ENCODE results near the gene INO80D.
A peak's percentile ranks its signal among the peaks of the same experiment; 100 is the strongest.
"Not testable (repeated sequence)": the region's sequence is repeated elsewhere in the genome, so short reads cannot be mapped to it uniquely, and the experiment has no call there.

INO80D gene

GRCh38 chr2:205976934-205977659, 108.9 kb downstream of the INO80D start:
- DNase-seq: not testable (repeated sequence)

- no peak for DNase-seq
These were observed 109.7 kb downstream of the INO80D start for GRCh38 chr2:205976120-205976814.

GRCh38 chr2:205975082-205975949, 110.7 kb downstream of the INO80D start:
- no peak for DNase-seq

- no peak for DNase-seq
These were observed 113.9 kb downstream of the INO80D start for GRCh38 chr2:205972113-205972512.

- no peak for DNase-seq
These were observed 115.6 kb downstream of the INO80D start for GRCh38 chr2:205970348-205970747.

GRCh38 chr2:205969584-205969983, 116.4 kb downstream of the INO80D start:
- no peak for DNase-seq

GRCh38 chr2:205967391-205968075, 118.4 kb downstream of the INO80D start:
- DNase-seq: no peak

GRCh38 chr2:205965707-205966106, 120.3 kb downstream of the INO80D start:
- DNase-seq: no peak

- no peak for DNase-seq
These were observed 121.7 kb downstream of the INO80D start for GRCh38 chr2:205964111-205964761.

GRCh38 chr2:205959521-205959920, 126.5 kb downstream of the INO80D start:
- DNase-seq: no peak

GRCh38 chr2:205957452-205958154, 128.4 kb downstream of the INO80D start:
- DNase-seq: no peak

GRCh38 chr2:205954707-205955106, 131.3 kb downstream of the INO80D start:
- DNase-seq: no peak

- DNase-seq: no peak
These were observed 133.7 kb downstream of the INO80D start for GRCh38 chr2:205952282-205952681.

- DNase-seq: no peak
These were observed 137.1 kb downstream of the INO80D start for GRCh38 chr2:205948883-205949282.

GRCh38 chr2:205948496-205948837, 137.5 kb downstream of the INO80D start:
- no peak for DNase-seq

- peak; percentile 61 to 69 for DNase-seq
These were observed 138.1 kb downstream of the INO80D start for GRCh38 chr2:205947621-205948495.

GRCh38 chr2:205946226-205946625, 139.7 kb downstream of the INO80D start:
- no peak for DNase-seq
